ENCODE results near the gene PDHA2.

PDHA2 gene

DNA sequence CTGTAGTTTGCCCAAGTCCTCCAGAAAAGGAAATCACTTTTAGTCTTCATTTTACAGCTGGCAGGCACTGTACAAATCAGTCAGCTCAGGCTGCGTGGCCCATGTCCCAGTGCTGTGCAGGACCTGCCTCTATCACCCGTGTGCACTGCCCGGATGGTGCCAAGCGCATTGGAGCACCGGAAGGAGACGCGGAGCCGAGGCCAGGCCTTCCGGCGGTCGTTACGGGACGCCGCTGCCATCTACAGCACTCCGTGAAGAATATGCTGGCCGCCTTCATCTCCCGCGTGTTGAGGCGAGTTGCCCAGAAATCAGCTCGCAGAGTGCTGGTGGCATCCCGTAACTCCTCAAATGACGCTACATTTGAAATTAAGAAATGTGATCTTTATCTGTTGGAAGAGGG lies at the start of gene PDHA2:
Gene PDHA2, plus strand, starts transcription at position 203 of the 400 bp plus-strand sequence. Its CDS starts 58 bp downstream, at position 261.
- TF ChIP-seq, protein P1, sequence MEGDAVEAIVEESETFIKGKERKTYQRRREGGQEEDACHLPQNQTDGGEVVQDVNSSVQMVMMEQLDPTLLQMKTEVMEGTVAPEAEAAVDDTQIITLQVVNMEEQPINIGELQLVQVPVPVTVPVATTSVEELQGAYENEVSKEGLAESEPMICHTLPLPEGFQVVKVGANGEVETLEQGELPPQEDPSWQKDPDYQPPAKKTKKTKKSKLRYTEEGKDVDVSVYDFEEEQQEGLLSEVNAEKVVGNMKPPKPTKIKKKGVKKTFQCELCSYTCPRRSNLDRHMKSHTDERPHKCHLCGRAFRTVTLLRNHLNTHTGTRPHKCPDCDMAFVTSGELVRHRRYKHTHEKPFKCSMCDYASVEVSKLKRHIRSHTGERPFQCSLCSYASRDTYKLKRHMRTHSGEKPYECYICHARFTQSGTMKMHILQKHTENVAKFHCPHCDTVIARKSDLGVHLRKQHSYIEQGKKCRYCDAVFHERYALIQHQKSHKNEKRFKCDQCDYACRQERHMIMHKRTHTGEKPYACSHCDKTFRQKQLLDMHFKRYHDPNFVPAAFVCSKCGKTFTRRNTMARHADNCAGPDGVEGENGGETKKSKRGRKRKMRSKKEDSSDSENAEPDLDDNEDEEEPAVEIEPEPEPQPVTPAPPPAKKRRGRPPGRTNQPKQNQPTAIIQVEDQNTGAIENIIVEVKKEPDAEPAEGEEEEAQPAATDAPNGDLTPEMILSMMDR (IDR thresholded peaks at IDR 0.05): no peak
- Histone ChIP-seq H3K4me3 (no peak within 1 kb of the TSS), H3K27ac (no peak within 1 kb of the TSS)
- no peak for DNase-seq (ENCODE audit: low spot score)

DNA sequence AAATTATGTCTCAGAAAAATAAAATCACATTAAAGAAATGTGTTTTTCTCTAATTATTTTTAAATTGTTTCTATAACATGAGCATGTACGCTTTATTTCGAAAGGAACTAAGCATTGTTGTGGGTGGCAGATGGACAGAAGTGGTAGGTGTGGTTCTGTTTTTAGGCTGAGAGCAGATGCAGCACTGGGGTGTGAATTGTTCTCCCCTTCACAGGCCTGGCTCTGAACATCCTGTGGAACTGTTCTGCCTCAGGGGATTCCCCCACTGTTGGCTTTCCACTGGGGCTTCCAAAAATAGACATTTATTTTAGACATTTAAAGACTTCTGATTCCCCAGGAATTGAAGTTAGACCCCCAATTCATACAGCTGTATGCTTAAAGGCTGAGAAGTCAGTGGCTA lies 41.9 kb upstream of the PDHA2 start:
- no peak for DNase-seq (ENCODE audit: low spot score)
- TF ChIP-seq, protein P1 (IDR thresholded peaks at IDR 0.05): no peak
- Histone ChIP-seq H3K27ac (no peak overlapping the region), H3K4me3 (no peak overlapping the region)

DNA sequence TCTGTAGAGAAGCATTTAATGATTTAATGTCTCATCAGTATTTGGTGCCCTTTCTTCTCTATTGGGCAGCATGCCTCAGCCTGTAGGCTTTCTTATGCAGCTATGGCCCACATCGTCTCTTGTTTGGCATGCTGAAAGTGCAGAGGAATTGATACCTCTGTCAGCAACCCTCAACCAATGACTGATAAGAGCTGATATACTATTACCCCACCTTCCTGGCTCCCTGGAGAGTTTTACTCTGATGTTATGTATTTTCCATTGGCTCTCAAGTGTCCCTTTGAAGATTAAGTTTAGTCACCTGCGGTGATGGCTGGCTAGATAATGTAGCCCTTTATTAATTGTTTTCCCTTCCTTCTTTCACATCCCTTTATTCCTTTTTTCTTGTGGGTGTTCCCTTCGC lies 41.2 kb upstream of the PDHA2 start:
- DNase-seq (ENCODE audit: low spot score): no peak
- Histone ChIP-seq H3K4me3 (no peak overlapping the region), H3K27ac (no peak overlapping the region)
- TF ChIP-seq, protein P1 (IDR thresholded peaks at IDR 0.05): no peak

DNA sequence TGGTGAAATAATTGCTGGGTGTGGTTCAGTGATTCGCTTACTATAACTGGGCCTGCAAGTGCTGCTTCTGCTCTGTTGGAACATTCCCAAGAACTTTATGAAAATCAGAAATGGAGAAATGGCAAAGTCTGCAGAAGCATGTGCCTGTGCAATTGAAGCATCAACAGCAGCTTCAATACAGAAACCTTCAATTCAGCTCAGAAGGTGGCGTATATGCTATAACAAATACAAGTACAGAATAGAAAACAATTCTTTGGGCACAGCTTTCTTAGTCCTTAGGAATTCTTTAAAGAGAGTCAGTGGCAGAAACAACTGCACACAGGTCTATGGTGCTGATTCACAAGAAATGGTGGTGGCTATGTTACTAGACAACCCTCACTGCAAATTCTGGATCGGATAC lies 18.0 kb upstream of the PDHA2 start:
- Histone ChIP-seq H3K27ac (no peak overlapping the region), H3K4me3 (no peak overlapping the region)
- DNase-seq (ENCODE audit: low spot score): no peak
- TF ChIP-seq, protein P1 (IDR thresholded peaks at IDR 0.05): no peak

DNA sequence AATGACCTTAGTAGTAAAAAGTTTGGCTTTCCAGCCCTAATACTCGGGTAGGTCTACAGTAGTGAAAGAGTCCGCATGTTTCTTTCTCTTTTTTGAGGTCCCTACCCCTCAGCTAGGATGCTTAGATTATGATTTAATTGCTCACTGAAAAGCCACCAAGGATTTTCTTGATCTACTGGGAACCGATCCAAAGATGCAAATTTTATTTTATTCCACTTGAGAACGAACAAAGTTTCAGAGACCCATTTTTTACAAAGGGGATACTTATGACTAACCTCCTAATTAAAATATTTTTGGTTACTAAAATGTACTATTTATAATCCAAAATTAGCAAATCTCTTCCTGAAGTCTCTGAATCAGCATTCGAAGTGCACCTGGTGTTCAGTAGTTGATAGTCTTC lies 14.3 kb upstream of the PDHA2 start:
- TF ChIP-seq, protein P1 (IDR thresholded peaks at IDR 0.05): no peak
- no peak overlapping the region for H3K27ac ChIP-seq
- no peak overlapping the region for H3K4me3 ChIP-seq
- DNase-seq (ENCODE audit: low spot score): no peak

DNA sequence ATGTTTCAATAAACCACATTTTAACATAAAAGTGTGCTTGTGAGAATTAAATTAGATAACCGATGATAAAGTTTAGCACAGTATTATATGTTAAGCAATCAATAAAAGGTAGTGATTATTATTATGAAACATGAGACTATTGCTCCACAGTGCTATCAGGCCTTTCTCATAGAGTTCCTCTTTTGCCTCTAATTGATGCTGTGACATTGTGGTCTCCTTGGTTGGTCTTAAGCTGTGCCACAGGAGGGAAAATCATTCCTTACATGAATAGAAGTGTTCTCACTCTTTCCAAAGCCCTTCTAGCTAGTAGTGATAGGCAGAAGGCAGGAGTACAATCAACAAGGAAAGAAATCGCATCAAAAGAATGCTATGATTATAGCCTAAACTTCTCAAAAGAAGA lies 9.2 kb upstream of the PDHA2 start:
- TF ChIP-seq, protein P1 (IDR thresholded peaks at IDR 0.05): no peak
- Histone ChIP-seq H3K27ac (no peak overlapping the region), H3K4me3 (no peak overlapping the region)
- no peak for DNase-seq (ENCODE audit: low spot score)

DNA sequence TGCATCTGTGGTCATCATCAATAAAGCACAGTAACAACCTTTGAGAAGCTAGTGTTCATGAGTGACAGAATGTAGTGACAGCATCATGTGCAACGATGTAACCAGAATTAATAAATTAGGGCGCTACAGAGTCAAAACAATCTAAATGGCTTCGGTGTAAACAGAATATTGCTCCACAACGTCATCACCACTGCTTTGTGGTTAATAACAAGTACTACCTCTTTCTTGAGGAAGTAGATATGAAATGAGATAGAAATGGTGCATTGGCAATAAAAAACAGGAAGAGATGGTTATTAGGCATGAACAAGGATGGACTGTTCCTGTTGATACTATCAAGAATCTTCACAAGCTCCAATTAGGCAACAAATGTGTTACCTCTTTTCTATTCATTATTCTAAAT lies 8.7 kb upstream of the PDHA2 start:
- H3K27ac ChIP-seq: no peak overlapping the region
- TF ChIP-seq, protein P1 (IDR thresholded peaks at IDR 0.05): no peak
- DNase-seq (ENCODE audit: low spot score): no peak
- H3K4me3 ChIP-seq: no peak overlapping the region
